ENCODE data around the gene UST.
"Not testable (repeated sequence)": the region's sequence is repeated elsewhere in the genome, so short reads cannot be mapped to it uniquely, and the experiment has no call there.

UST gene

DNA sequence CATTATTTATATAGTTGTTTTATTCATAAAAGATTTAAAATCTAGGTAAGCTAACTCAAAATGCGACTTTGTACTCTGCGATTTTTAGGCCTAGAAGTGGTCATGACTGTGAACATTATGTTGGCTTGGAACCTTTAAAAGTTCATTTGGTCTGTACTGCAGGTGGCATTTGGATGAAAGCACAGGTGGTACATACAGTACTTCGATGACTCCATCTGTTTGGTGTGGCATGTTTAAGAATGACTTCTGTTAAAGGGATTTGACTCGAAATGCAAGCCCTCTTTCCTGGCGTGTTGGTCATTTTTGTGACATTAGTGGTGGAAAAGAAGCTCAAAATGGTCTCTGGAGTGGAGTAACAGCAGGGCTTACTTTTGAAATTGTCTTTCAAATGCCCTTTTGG, 118.1 kb downstream of the UST start:
- H3K27me3 Mint-ChIP-seq = peaks cover 3% of the 10 kb centered on the region
- H3K9me3 Mint-ChIP-seq (ENCODE audit: low read depth) = no peaks in the 10 kb centered on the region
- no peak overlapping the region for H3K27ac Mint-ChIP-seq
- H3K36me3 Mint-ChIP-seq = peaks cover 3% of the 10 kb centered on the region
- peaks cover 5% of the 10 kb centered on the region for H3K4me1 Mint-ChIP-seq (ENCODE audit: low read depth)
- H3K4me3 Mint-ChIP-seq = no peak overlapping the region

DNA sequence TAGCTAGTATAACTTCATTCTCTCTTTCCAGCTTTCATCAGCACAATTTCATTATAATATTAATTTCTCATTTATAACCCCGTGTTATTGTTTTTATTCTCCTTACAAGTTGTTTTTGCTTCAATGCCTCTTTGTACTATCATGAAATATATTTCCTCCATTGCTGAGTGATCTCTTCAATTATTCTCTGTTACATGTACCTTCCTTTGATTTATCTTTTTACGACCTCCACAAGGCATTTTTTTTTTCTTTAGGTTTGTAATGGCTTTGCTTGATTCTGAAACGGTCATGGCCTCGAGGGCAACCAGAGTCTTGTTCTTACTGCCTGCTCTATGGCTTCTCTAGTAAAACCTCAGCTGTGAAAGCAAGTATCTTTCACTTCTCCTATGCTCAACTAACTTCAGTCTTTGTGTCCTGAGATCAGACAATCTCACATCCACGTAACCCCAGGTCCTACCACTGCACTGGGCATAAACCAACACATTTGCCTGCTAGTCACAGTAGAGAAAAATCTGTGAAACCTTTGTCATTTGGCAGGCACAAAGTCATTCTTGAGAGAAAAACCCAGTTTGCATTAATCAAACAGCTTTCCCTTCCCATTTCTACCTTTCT, 119.9 kb downstream of the UST start:
- H3K4me3 Mint-ChIP-seq = no peak overlapping the region

DNA sequence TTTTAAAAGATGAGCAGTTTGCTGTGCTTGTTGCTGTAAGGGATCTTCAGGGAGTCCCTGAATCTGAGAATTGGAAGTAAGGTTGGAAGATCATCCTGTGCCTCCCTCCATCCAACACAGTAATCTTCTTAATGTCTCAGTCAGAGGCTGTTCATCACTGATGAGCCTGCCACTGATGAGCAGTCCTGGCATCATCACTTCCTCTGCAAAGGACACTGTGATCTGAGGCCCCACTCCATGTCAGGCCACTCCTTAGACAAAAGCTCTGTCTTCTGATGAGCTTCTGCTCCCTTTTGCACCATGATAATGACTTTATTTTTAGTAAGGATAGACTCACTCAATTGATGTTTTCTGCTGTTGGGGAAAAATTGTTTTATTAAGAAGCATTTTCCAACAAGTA, 121.0 kb downstream of the UST start:
- peaks cover 3% of the 10 kb centered on the region for H3K27me3 Mint-ChIP-seq
- no peaks in the 10 kb centered on the region for H3K9me3 Mint-ChIP-seq (ENCODE audit: low read depth)
- peaks cover 5% of the 10 kb centered on the region for H3K4me1 Mint-ChIP-seq (ENCODE audit: low read depth)
- no peak overlapping the region for H3K4me3 Mint-ChIP-seq
- peaks cover 3% of the 10 kb centered on the region for H3K36me3 Mint-ChIP-seq
- H3K27ac Mint-ChIP-seq = no peak overlapping the region

More for the DNA sequence above, 119.9 kb downstream of the UST start:
- Mint-ChIP-seq H3K4me1 (ENCODE audit: low read depth) (peaks cover 5% of the 10 kb centered on the region), H3K27ac (no peak overlapping the region), H3K36me3 (peaks cover 3% of the 10 kb centered on the region), H3K27me3 (peaks cover 3% of the 10 kb centered on the region), H3K9me3 (ENCODE audit: low read depth) (no peaks in the 10 kb centered on the region)

DNA sequence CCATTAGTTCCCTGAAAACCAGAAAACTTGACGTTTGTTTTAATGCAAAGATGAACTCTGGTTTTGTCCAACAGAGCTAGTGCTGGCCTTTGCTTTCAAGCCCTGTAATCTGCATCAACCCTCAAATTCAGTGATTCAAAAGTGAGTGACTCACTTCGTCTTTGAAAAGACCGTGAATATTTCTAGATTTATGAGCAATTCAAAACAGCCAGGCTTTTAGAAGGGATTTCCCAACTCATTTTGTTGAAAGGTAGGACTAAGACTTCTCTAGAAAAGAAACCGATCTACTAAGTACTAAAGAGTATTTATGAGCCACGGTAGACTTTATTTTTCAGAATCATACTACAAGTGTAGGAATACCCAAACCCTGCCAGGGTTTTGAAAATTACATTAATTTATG, 121.5 kb downstream of the UST start:
- Mint-ChIP-seq H3K9me3 (ENCODE audit: low read depth) (no peaks in the 10 kb centered on the region), H3K27me3 (peaks cover 3% of the 10 kb centered on the region), H3K27ac (no peak overlapping the region), H3K4me1 (ENCODE audit: low read depth) (peaks cover 5% of the 10 kb centered on the region), H3K4me3 (no peak overlapping the region), H3K36me3 (no peaks in the 10 kb centered on the region)

DNA sequence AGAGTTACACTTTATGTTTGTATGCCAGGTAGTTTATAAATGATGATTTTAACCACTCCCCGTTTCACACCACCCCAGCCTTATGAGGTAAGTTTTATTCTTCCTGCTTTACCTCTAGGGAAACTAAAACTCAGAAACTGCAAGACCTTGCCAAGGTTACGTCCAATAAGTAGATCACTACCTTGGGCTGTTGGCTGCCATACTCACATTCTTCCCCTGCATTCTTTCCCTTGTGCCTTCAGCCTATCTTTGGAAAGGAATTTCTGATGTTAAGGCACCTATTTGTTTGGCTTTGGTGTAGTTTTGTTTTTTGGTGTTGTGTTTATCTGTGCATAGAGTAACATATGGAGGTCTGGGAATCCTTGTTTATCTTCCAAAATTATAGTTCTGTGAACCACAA, 122.1 kb downstream of the UST start:
- Mint-ChIP-seq H3K4me1 (ENCODE audit: low read depth) (peaks cover 5% of the 10 kb centered on the region), H3K36me3 (no peaks in the 10 kb centered on the region), H3K9me3 (ENCODE audit: low read depth) (no peaks in the 10 kb centered on the region), H3K27me3 (peaks cover 3% of the 10 kb centered on the region), H3K27ac (no peak overlapping the region), H3K4me3 (no peak overlapping the region)

DNA sequence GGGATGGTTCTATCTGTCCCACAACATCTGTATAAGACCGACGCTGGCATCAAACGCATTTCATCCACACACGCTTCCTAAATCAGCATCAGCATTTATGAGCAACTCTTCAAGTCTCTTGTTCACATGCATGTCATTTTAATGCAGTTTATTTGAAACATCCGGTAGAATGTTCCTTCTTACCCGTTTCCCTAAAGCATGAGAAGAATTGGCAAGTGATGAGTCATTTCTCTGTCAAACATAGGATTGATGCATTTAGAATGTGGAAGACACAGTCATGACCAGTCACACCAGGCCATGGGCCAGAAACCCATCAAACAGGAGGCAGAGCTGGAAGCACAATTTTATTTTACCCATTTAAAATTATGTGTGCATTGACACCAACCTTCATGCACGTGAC, 122.8 kb downstream of the UST start:
- Mint-ChIP-seq H3K4me3 (no peak overlapping the region), H3K4me1 (ENCODE audit: low read depth) (peaks cover 5% of the 10 kb centered on the region), H3K27ac (no peak overlapping the region), H3K9me3 (ENCODE audit: low read depth) (no peaks in the 10 kb centered on the region), H3K36me3 (no peaks in the 10 kb centered on the region), H3K27me3 (peaks cover under 1% of the 10 kb centered on the region)

DNA sequence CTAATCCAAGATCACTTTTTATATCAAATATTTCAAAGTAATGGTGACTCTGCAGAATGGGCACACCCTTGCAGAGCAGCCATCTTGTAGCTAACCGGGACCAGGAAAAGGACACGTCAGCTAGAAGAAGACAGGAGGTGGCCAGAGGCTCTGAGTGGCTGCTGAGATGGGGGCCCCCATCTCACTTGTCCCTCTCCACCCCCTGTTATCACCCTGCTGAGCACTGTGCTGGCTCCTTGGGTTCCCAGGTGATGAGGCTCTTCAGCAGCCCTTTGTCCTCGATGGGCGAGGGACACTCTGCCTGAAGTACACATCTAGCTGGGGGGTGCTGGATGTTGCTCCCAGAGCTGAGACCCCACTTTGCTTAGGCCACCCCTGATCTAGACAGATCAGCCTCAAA, 126.3 kb downstream of the UST start:
- no peaks in the 10 kb centered on the region for H3K36me3 Mint-ChIP-seq
- no peak overlapping the region for H3K27ac Mint-ChIP-seq
- H3K27me3 Mint-ChIP-seq = no peaks in the 10 kb centered on the region
- no peaks in the 10 kb centered on the region for H3K4me1 Mint-ChIP-seq (ENCODE audit: low read depth)
- no peaks in the 10 kb centered on the region for H3K9me3 Mint-ChIP-seq (ENCODE audit: low read depth)
- H3K4me3 Mint-ChIP-seq = no peak overlapping the region

DNA sequence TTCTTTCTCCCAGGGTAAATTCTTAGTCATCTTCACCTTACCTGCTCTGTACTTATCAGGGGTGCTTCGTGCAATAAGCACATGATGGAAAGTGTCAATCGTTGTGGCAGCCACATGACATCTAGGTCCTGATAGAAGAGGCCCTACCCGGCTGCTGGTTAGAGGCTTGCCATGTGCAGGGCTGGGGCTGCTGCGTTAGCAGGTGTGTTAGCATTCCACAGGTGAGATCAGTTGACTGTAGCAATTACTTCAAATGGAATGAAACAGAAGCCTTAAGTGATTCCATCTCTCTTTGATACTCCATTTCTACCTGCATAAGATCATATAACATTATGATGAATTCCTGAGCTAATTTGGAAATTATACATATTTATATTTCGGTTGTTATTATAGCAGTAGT, 127.0 kb downstream of the UST start:
- H3K27ac Mint-ChIP-seq = no peak overlapping the region
- H3K9me3 Mint-ChIP-seq (ENCODE audit: low read depth) = no peaks in the 10 kb centered on the region
- no peaks in the 10 kb centered on the region for H3K27me3 Mint-ChIP-seq
- no peak overlapping the region for H3K4me3 Mint-ChIP-seq
- H3K36me3 Mint-ChIP-seq = no peaks in the 10 kb centered on the region
- no peaks in the 10 kb centered on the region for H3K4me1 Mint-ChIP-seq (ENCODE audit: low read depth)

DNA sequence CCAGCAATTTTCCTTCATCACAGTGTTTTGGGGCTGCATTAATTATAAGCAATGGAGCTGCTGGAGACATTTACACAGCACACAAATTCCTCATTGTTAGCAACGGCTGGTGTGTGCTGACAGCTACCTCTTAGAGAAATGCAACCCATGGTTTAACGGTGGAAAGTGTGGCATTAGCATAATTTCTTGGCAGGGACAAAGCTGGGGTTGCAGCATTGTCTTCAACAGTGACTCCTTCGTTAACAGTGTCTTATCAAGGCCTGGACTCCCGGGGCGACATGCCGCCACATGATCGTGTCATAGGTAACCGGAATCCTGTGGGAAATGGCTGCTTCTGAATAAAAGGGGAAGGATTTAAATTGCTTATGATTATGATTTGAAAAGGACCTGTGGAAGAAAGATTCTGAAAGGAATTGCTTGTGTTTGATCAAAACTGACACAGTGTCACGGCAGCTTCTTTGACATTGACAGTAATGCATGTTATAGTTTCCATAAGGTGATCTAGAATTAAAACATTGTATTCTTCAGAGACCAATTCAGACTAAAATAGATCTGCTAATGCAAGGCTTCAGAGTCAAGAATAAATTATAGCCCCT, 128.0 kb downstream of the UST start:
- Mint-ChIP-seq H3K27ac (no peak overlapping the region), H3K9me3 (ENCODE audit: low read depth) (no peaks in the 10 kb centered on the region), H3K4me1 (ENCODE audit: low read depth) (no peaks in the 10 kb centered on the region), H3K27me3 (no peaks in the 10 kb centered on the region), H3K36me3 (no peaks in the 10 kb centered on the region), H3K4me3 (no peak overlapping the region)

DNA sequence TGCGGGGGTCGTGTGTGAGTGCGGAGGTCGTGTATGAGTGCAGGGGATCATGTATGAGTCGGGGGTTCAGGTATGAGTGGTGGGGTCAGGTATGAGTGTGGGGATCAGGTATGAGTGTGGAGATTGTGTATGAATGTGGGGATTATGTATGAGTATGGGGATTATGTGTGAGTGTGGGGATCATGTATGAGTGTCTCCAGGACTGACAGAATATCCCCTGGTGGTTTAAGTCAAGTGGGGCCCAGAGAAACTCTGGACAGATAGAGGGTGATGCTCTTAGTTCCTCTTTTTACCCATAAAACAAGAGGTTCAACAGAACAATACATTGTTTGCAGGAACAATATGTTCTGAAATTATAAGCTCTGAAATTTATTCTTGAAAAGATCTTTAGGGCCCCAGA, 131.9 kb downstream of the UST start:
- Mint-ChIP-seq H3K27ac (no peak overlapping the region), H3K4me3 (no peak overlapping the region), H3K27me3 (no peaks in the 10 kb centered on the region), H3K4me1 (ENCODE audit: low read depth) (no peaks in the 10 kb centered on the region), H3K36me3 (no peaks in the 10 kb centered on the region), H3K9me3 (ENCODE audit: low read depth) (no peaks in the 10 kb centered on the region)

DNA sequence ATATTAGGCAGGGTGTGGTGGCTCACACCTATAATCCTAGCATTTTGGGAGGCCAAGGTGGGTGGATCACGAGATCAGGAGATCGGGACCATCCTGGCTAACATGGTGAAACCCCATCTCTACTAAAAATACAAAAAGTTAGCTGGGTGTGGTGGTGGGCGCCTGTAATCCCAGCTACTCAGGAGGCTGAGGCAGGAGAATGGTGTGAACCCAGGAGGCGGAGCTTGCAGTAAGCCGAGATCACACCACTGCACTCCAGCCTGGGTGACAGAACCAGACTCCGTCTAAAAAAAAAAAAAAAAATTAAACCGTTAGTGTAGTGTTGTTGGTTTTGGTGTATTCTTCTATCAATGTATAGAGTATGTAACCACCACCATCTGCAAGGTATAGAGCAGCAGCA, 133.9 kb downstream of the UST start:
- H3K9me3 Mint-ChIP-seq (ENCODE audit: low read depth); H3K36me3 Mint-ChIP-seq: not testable (repeated sequence)

DNA sequence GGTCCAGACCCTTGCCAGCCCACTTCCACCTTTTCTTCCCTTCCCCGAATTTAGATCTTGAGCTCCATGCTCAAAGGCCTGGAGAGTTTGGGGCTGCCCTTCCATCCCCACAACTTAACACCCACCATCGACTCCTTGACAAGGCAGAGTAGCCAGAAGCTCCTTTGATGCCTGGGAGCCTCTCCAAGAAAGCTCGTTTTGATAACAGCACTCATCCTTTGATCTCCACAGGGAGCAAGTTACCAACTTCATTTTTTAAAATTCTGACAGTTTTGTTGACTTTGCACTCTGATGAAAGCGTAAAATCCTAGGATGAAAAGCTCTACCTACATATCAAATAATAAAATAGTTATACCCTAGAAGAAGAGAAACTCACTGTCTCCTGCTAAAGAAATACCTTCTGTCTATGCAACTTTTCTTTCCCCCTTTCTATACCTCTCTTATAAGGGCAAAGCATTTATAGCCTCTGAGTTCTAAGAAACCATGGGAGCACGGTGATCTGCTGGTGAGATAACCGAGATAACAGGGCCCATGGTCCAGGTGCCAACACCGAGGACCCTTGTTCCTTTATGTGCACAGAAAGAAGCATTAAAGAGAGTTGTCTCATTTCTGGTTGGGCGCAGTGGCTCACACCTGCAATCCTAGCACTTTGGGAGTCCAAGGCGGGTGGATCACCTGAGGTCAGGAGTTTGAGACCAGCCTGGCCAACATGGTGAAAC, 134.9 kb downstream of the UST start:
- H3K4me1 Mint-ChIP-seq (ENCODE audit: low read depth) = no peaks in the 10 kb centered on the region
- H3K4me3 Mint-ChIP-seq = no peak overlapping the region
- no peak overlapping the region for H3K27ac Mint-ChIP-seq
- no peaks in the 10 kb centered on the region for H3K9me3 Mint-ChIP-seq (ENCODE audit: low read depth)
- no peaks in the 10 kb centered on the region for H3K27me3 Mint-ChIP-seq
- no peaks in the 10 kb centered on the region for H3K36me3 Mint-ChIP-seq

More for the DNA sequence above, 133.9 kb downstream of the UST start:
- H3K27ac Mint-ChIP-seq; H3K27me3 Mint-ChIP-seq; H3K4me3 Mint-ChIP-seq; H3K4me1 Mint-ChIP-seq (ENCODE audit: low read depth): not testable (repeated sequence)

DNA sequence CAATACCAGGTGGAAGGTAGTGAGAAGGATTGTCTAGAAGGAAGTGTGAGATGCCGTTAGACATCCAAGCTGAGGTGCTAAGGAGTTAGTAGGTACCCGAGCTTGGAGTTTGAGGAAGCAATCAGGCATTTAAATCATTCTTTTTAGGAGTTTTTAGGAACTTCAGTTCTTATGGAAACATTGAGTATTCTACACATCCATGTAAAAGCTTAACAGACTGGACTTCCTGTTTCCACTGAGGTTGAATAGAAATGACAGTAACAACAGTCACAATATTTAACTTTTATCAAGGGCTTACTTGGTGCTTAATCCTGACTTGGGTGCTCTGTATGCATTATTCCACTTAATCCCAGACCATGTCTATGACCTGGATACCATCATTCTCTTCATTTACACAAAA, 136.4 kb downstream of the UST start:
- H3K36me3 Mint-ChIP-seq = peaks cover 4% of the 10 kb centered on the region
- H3K27me3 Mint-ChIP-seq = no peaks in the 10 kb centered on the region
- H3K27ac Mint-ChIP-seq = no peak overlapping the region
- no peaks in the 10 kb centered on the region for H3K4me1 Mint-ChIP-seq (ENCODE audit: low read depth)
- no peaks in the 10 kb centered on the region for H3K9me3 Mint-ChIP-seq (ENCODE audit: low read depth)
- H3K4me3 Mint-ChIP-seq = no peak overlapping the region

DNA sequence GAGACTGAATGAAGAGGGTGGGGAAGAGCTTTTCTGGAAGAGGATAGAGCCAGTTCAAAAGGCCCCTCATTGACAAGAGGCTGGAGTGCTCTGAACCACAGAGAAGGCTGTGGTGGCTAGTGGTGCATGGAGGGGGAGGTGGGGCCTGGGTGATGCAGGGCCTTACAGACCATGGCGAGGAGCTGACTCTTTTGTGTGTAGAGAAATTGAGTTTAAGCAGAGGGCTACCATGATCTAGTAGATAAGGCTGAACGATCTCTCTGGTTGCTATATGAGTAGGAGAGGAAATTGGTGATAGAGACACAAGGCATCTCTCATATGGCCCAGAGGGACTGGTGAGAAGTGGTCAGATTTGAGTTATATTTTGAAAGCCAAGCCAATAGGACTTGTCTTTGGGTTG, 137.6 kb downstream of the UST start:
- H3K27me3 Mint-ChIP-seq = no peaks in the 10 kb centered on the region
- H3K27ac Mint-ChIP-seq = no peak overlapping the region
- H3K9me3 Mint-ChIP-seq (ENCODE audit: low read depth) = no peaks in the 10 kb centered on the region
- H3K36me3 Mint-ChIP-seq = peaks cover 4% of the 10 kb centered on the region
- no peak overlapping the region for H3K4me3 Mint-ChIP-seq
- H3K4me1 Mint-ChIP-seq (ENCODE audit: low read depth) = no peaks in the 10 kb centered on the region

DNA sequence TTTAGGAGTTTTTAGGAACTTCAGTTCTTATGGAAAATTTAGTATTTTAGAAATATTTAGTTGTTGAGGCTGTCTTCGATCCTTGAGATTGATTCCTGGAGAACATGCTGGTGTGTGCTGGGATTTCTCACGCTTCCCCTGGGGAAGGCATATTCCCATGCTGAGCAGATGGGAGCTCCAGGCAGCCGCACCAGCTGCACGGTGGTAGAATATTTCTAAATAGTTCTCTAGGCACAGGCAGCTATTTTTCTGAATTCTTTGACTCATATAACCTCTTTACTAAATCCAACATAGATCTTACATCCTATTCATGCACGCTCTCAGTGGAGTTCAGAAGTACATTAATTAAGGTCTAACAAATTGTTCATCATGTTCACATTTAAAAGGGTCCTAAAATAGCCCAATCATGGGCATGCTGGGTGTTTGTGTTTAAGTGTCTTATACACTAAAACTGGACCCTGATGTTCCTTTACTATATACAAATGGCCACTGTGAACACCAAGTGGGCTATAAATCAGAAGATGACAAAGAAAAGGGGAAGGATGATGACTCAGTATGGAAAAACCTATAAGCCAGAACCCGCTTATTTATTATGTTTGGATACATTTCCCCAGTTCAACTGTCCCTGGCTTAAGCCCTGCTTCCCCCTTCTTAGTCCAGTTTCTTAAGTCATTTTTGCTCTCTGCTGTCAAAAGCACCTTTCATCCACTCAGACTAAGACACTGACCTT, 138.5 kb downstream of the UST start:
- H3K27me3 Mint-ChIP-seq = no peaks in the 10 kb centered on the region
- H3K27ac Mint-ChIP-seq = no peak overlapping the region
- H3K4me3 Mint-ChIP-seq = no peak overlapping the region
- H3K36me3 Mint-ChIP-seq = peaks cover 4% of the 10 kb centered on the region
- H3K4me1 Mint-ChIP-seq (ENCODE audit: low read depth) = no peaks in the 10 kb centered on the region
- no peaks in the 10 kb centered on the region for H3K9me3 Mint-ChIP-seq (ENCODE audit: low read depth)
